Thyroid gland (tissue), 4 donors: ENCODE measurements around the gene TUBB4A. TPM values are rescaled to one million over a fixed set of nuclear protein-coding genes. Genes with fewer than 3 reads are reported as not detected.
"Not testable (repeated sequence)": the region's sequence is repeated elsewhere in the genome, so short reads cannot be mapped to it uniquely, and the experiment has no call there.

Experiments used
- DNase-seq, 2 donors: peaks; one replicate each; pipeline ENCODE4 v3.0.0-alpha.2; 2019
- H3K27ac ChIP-seq, 3 donors: fragments of 200-600 bp; sonication (generic); 1 replicate in 2 of 3; 2 replicates in 1 of 3; pipeline ENCODE4 v1.5.1; 2016 to 2019; ENCODE audit warnings: mild to moderate bottlenecking in 1 of 3, moderate library complexity in 1 of 3
- H3K27me3 ChIP-seq: fragments of 200-600 bp; sonication (generic); one replicate; pipeline ENCODE4 v1.5.1; 2019
- H3K36me3 ChIP-seq, 2 donors: fragments of 200-600 bp; sonication (generic); one replicate each; pipeline ENCODE4 v1.5.1; 2016 to 2019
- H3K4me1 ChIP-seq, 2 donors: fragments of 200-600 bp; sonication (generic); one replicate each; pipeline ENCODE4 v1.5.1; 2017 to 2019
- H3K4me3 ChIP-seq, 3 donors: fragments of 200-600 bp; sonication (generic); replicated peaks in 1 of 3; 1 replicate in 2 of 3; 2 replicates in 1 of 3; pipeline ENCODE4 v1.5.1; 2016; ENCODE audit warnings: mild to moderate bottlenecking in 1 of 3
- H3K9me3 ChIP-seq: fragments of 200-600 bp; sonication (generic); one replicate; pipeline ENCODE4 v1.5.1; 2017
- CTCF ChIP-seq, 6 experiments: fragments of 200-600 bp in 3 of 6; fragments of 450-650 bp in 3 of 6; sonication (generic) in 3 of 6; IDR thresholded peaks; one replicate each; pipeline ENCODE4 v1.5.1; 2016 to 2019; ENCODE audit warnings: antibody characterized with exemption in 6 of 6, mild to moderate bottlenecking in 2 of 6, inconsistent platforms in 1 of 6, moderate library complexity in 1 of 6
- POLR2A ChIP-seq, 2 donors: fragments of 450-650 bp; IDR thresholded peaks; one replicate each; pipeline ENCODE4 v1.6.1; 2017; ENCODE audit warnings: antibody characterized with exemption in 2 of 2, mild to moderate bottlenecking in 2 of 2, moderate library complexity in 1 of 2
- WGBS, 2 donors: methylation state at CpG; one replicate each; pipeline ENCODE4 v1.1.5; 2017; 5-methylcytosine and 5-hydroxymethylcytosine counted together
- intact Hi-C: fragments of 100-400 bp; cut with DNase I; formaldehyde crosslinking; loops from one replicate; pipeline ENCODE4 v1.15.1; 2023
- total RNA-seq, 4 donors: library from RNA; depleted of rRNA; stranded (reverse); fragments of >200 nt; gene quantifications; one replicate each; pipeline ENCODE4 v1.2.3, GENCODE V29; 2016

The TUBB4A gene
- total RNA-seq, 4 donors from 2014 or later = 0.22 to 0.67 (median 0.59) TPM; not detected in 1

GRCh38 chr19:6509118-6509971 lies 7.2 kb upstream of the TUBB4A start:
- no peaks in the 10 kb centered on the region for H3K4me1 ChIP-seq
- no peaks in the 10 kb centered on the region for H3K27me3 ChIP-seq
- no peak for DNase-seq
- TF ChIP-seq POLR2A (IDR thresholded peaks at IDR 0.05) (no peak), CTCF (IDR thresholded peaks at IDR 0.05) (no peak)
- H3K27ac ChIP-seq = no peak overlapping the region
- no peaks in the 10 kb centered on the region for H3K9me3 ChIP-seq
- H3K4me3 ChIP-seq = no peak overlapping the region
- 71 to 73% methylated on average over 19 to 20 of the region's 20 CpGs for WGBS, 2 donors
- intact Hi-C loops = no loop called here
- no peaks in the 10 kb centered on the region for H3K36me3 ChIP-seq

GRCh38 chr19:6508028-6508771 lies 6.1 kb upstream of the TUBB4A start:
- H3K27me3 ChIP-seq, H3K27ac ChIP-seq, intact Hi-C loops, H3K9me3 ChIP-seq, H3K4me3 ChIP-seq, DNase-seq, H3K4me1 ChIP-seq, H3K36me3 ChIP-seq: not testable (repeated sequence)
- 81 to 86% methylated on average over 9 of the region's 9 CpGs for WGBS, 2 donors

- DNase-seq = no peak
- no peak overlapping the region for H3K4me3 ChIP-seq
- intact Hi-C loops = no loop called here
- WGBS, 2 donors = 77 to 83% methylated on average over 9 of the region's 9 CpGs
- H3K4me1 ChIP-seq = peaks cover 7 to 10% of the 10 kb centered on the region in 2 donors
- H3K27me3 ChIP-seq = peaks cover 19% of the 10 kb centered on the region
- H3K36me3 ChIP-seq = no peaks in the 10 kb centered on the region
- no peak overlapping the region for H3K27ac ChIP-seq
- H3K9me3 ChIP-seq = no peaks in the 10 kb centered on the region
- TF ChIP-seq POLR2A (IDR thresholded peaks at IDR 0.05) (no peak), CTCF (IDR thresholded peaks at IDR 0.05) (no peak)
These were observed 1.5 kb upstream of the TUBB4A start for GRCh38 chr19:6503407-6504201.

- Histone ChIP-seq H3K9me3 (no peaks in the 10 kb centered on the region), H3K36me3 (no peaks in the 10 kb centered on the region), H3K27ac (no peak overlapping the region), H3K4me3 (no peak overlapping the region), H3K27me3 (peaks cover 19% of the 10 kb centered on the region), H3K4me1 (peaks cover 7 to 10% of the 10 kb centered on the region in 2 donors)
- no peak for DNase-seq
- intact Hi-C loops = no loop called here
- TF ChIP-seq POLR2A (IDR thresholded peaks at IDR 0.05) (no peak), CTCF (IDR thresholded peaks at IDR 0.05) (no peak)
- WGBS, 2 donors = 44 to 48% methylated on average over 16 to 18 of the region's 24 CpGs
These were observed 1.0 kb downstream of the TUBB4A start for GRCh38 chr19:6500837-6501739.
